K562 (cell line): ENCODE results near the gene LOXHD1. TPM values are rescaled to one million over a fixed set of nuclear protein-coding genes. Genes with fewer than 3 reads are reported as not detected.
A peak's percentile ranks its signal among the peaks of the same experiment; 100 is the strongest.

Source experiments
- ATAC-seq: fragments of 200-7000 bp; cut with Tn5 transposase; 3 replicates; pipeline ENCODE4 v1.9.1; 2020; ENCODE audit warnings: moderate library complexity
- BruUV-seq: library from RNA; stranded (reverse); fragments of 400-500 nt; replicated peaks from 2 replicates; lab custom pipeline; 2021; lab: Mats Ljungman, UMichigan
- CTCF ChIA-PET: fragments of 300-600 bp; formaldehyde crosslinking; extraction: SDS; loops from one replicate; lab custom pipeline; 2021; ENCODE audit warnings: low intra/inter-chr PET ratio; lab: Yijun Ruan, JAX
- POLR2A ChIA-PET: fragments of 300-600, 350-650 bp; sonication (Branson Sonifier 250); formaldehyde crosslinking; extraction: SDS; loops from one replicate; lab custom pipeline; 2021; ENCODE audit warnings: antibody characterized with exemption, inconsistent platforms; lab: Yijun Ruan, JAX
- DNase-seq, 4 experiments: peaks; one replicate each; pipeline versions ENCODE4 v3.0.0 to v3.0.0-alpha.2; 2011 to 2018; ENCODE audit warnings: low spot score in 3 of 4, mixed read lengths in 3 of 4; ENCODE audit errors: extremely low read depth in 1 of 4
- FAIRE-seq: peaks from 2 replicates; lab custom pipeline; 2011; peaks lifted over from hg19 to GRCh38; lab: Jason Lieb, UNC
- H2AFZ ChIP-seq: 2 replicates; pipeline ENCODE4 v1.6.0; 2011; ENCODE audit warnings: low read depth, low read length, control low read depth, inconsistent platforms
- H3K27ac ChIP-seq: fragments of 200-600 bp; 3 replicates; pipeline ENCODE4 v1.8.0; 2011; ENCODE audit warnings: low read depth, mild to moderate bottlenecking, control low read depth, inconsistent platforms, low read length, moderate library complexity, mixed read lengths; ENCODE audit errors: extremely low read depth
- H3K27me3 ChIP-seq, 2 experiments: fragments of 300-600 bp in 1 of 2; 2 replicates in 1 of 2; 3 replicates in 1 of 2; pipeline versions ENCODE4 v1.6.0 to v1.8.0; 2011; ENCODE audit warnings: inconsistent platforms in 2 of 2, low read length in 2 of 2, mild to moderate bottlenecking in 1 of 2, mixed read lengths in 1 of 2, moderate library complexity in 1 of 2; ENCODE audit not compliant: control insufficient read depth in 2 of 2, insufficient read depth in 2 of 2
- H3K36me3 ChIP-seq: fragments of 300-600 bp; 3 replicates; pipeline ENCODE4 v1.8.0; 2011; ENCODE audit warnings: mild to moderate bottlenecking, low read length, inconsistent platforms; ENCODE audit not compliant: control insufficient read depth, insufficient read depth
- H3K4me1 ChIP-seq, 2 experiments: fragments of 200-600 bp in 1 of 2; replicated peaks in 1 of 2; 2 replicates in 1 of 2; 3 replicates in 1 of 2; pipeline versions ENCODE4 v1.5.1 to v1.8.0; 2011; ENCODE audit warnings: inconsistent platforms in 2 of 2, low read length in 2 of 2, mild to moderate bottlenecking in 1 of 2, mixed read lengths in 1 of 2, moderate library complexity in 1 of 2; ENCODE audit not compliant: control insufficient read depth in 2 of 2, insufficient read depth in 2 of 2
- H3K4me2 ChIP-seq: 2 replicates; pipeline ENCODE4 v1.6.1; 2011; ENCODE audit warnings: low read length, control low read depth, inconsistent platforms, mixed read lengths; ENCODE audit not compliant: insufficient read depth
- H3K4me3 ChIP-seq: fragments of 200-600 bp; sonication (generic), shearing (Covaris generic); 2 replicates; pipeline ENCODE4 v1.5.1; 2016; ENCODE audit warnings: control low read depth, inconsistent platforms
- H3K79me2 ChIP-seq: fragments of 200-600 bp; 3 replicates; pipeline ENCODE4 v1.8.0; 2011; ENCODE audit warnings: low read length, inconsistent platforms; ENCODE audit not compliant: control insufficient read depth, insufficient read depth
- H3K9ac ChIP-seq, 2 experiments: 2 replicates each; pipeline versions ENCODE4 v1.6.0 to v1.6.1; 2011; ENCODE audit warnings: low read depth in 2 of 2, low read length in 2 of 2, control low read depth in 1 of 2, inconsistent platforms in 1 of 2, mild to moderate bottlenecking in 1 of 2, mixed read lengths in 1 of 2; ENCODE audit not compliant: insufficient read depth in 1 of 2
- H3K9me1 ChIP-seq: one replicate; pipeline ENCODE4 v1.6.0; 2011; ENCODE audit warnings: inconsistent platforms, mild to moderate bottlenecking, low read length, moderate library complexity; ENCODE audit not compliant: control insufficient read depth, insufficient read depth
- H3K9me3 ChIP-seq: replicated peaks from 2 replicates; pipeline ENCODE4 v1.5.1; 2011; ENCODE audit warnings: low read depth, low read length, inconsistent platforms; ENCODE audit not compliant: control insufficient read depth, insufficient read depth
- H4K20me1 ChIP-seq: replicated peaks from 2 replicates; pipeline ENCODE4 v1.6.1; 2011; ENCODE audit warnings: low read length, inconsistent platforms, mixed read lengths; ENCODE audit not compliant: control insufficient read depth, insufficient read depth
- BRF1 ChIP-seq: IDR thresholded peaks from 3 replicates; pipeline ENCODE4 v1.6.1; 2011; ENCODE audit warnings: borderline replicate concordance, mild to moderate bottlenecking; ENCODE audit not compliant: insufficient read length; ENCODE audit errors: extremely low read depth
- CLOCK ChIP-seq: fragments of 250-450 bp; sonication (Bioruptor Pico); IDR thresholded peaks from 2 replicates; pipeline ENCODE4 v1.4.0; 2020; ENCODE audit warnings: mild to moderate bottlenecking, moderate library complexity, borderline replicate concordance
- EHMT2 ChIP-seq: fragments of 450-650 bp; IDR thresholded peaks from 2 replicates; pipeline ENCODE4 v1.6.1; 2018; ENCODE audit warnings: antibody characterized with exemption
- HDAC6 ChIP-seq: IDR thresholded peaks from 2 replicates; pipeline ENCODE4 v1.6.1; 2012; ENCODE audit warnings: low read depth, mild to moderate bottlenecking, control low read depth, inconsistent platforms, low read length, moderate library complexity
- KLF1 ChIP-seq: fragments of 450-650 bp; IDR thresholded peaks from 2 replicates; pipeline ENCODE4 v1.6.1; 2016; ENCODE audit warnings: missing genetic modification characterization, missing compliant biosample characterization
- MXI1 ChIP-seq: IDR thresholded peaks from 2 replicates; pipeline ENCODE4 v1.6.1; 2011; ENCODE audit warnings: low read depth, mild to moderate bottlenecking, improper control_type of control experiment, low read length
- PML ChIP-seq: IDR thresholded peaks from 2 replicates; pipeline ENCODE4 v1.6.1; 2012; ENCODE audit warnings: low read length, inconsistent platforms
- RAD21 ChIP-seq, 2 experiments: fragments of 250-450 bp in 1 of 2; fragments of 450-650 bp in 1 of 2; sonication (Bioruptor Pico) in 1 of 2; formaldehyde crosslinking in 1 of 2; IDR thresholded peaks in 1 of 2; conservative IDR thresholded peaks in 1 of 2; 2 replicates each; pipeline versions ENCODE4 v1.4.0 to v1.8.0; 2020 to 2022; ENCODE audit warnings: mild to moderate bottlenecking in 2 of 2, moderate library complexity in 1 of 2
- TFE3 ChIP-seq: fragments of 450-650 bp; formaldehyde crosslinking; IDR thresholded peaks from 2 replicates; pipeline ENCODE4 v1.4.0; 2020; ENCODE audit warnings: mild to moderate bottlenecking, mixed read lengths
- TRIM24 ChIP-seq, 2 experiments: fragments of 450-650 bp; IDR thresholded peaks; 2 replicates each; pipeline ENCODE4 v1.6.1; 2016
- WGBS: fragments of 100-300 bp; shearing (Covaris generic); methylation state at CpG from one replicate; pipeline ENCODE4 v1.1.6; 2016; ENCODE audit warnings: low coverage, mixed read lengths; ENCODE audit not compliant: insufficient coverage; ENCODE audit errors: missing lambda C conversion rate; 5-methylcytosine and 5-hydroxymethylcytosine counted together
- in situ Hi-C: fragments of 300-500 bp; cut with MboI; formaldehyde crosslinking; loops from 4 replicates; pipeline ENCODE4 v1.15.0; 2018; ENCODE audit warnings: inconsistent platforms, mixed read lengths
- intact Hi-C: fragments of 100-400 bp; cut with micrococcal nuclease; formaldehyde crosslinking; loops from 2 replicates; pipeline ENCODE4 v1.14.2; 2022
- polyA plus RNA-seq, 8 experiments: library from polyadenylated mRNA; depleted of rRNA in 4 of 8; stranded (reverse) in 5 of 8; unstranded in 3 of 8; fragments of >200 nt; fragmentation: Nextera tagmentation in 2 of 8; fragmentation: Illumina TruSeq in 1 of 8; extraction: Ambion mirVana in 2 of 8; extraction: Trizol in 1 of 8; gene quantifications; 2 replicates each; pipeline versions ENCODE4 v1.2.1 to v1.2.3, GENCODE V29; 2011 to 2014; ENCODE audit warnings: inconsistent platforms in 1 of 8, missing spikeins in 1 of 8
- total RNA-seq, 7 experiments: library from RNA; depleted of rRNA in 6 of 7; stranded (reverse); fragments of >200 nt in 6 of 7; fragmentation: Illumina TruSeq in 2 of 7; extraction: Trizol in 2 of 7; gene quantifications; 2 replicates each; pipeline versions ENCODE4 v1.2.1 to v1.2.3, GENCODE V29; 2011 to 2021; ENCODE audit warnings: low replicate concordance in 1 of 7
- TF ChIP-seq, protein P1 (sequence below): sonication (generic); formaldehyde crosslinking; IDR thresholded peaks from 2 replicates; pipeline ENCODE4 v1.8.1; 2023; ENCODE audit warnings: mild to moderate bottlenecking, missing genetic modification reagents, moderate library complexity

Gene LOXHD1
- total and polyA plus RNA-seq, 9 of the 15 experiments (the other 6 are each of a cell fraction or from before 2014, with no cell fraction given), result not detected

- ATAC-seq, result no peak
- POLR2A ChIA-PET, result interaction anchor here (0.6 kb wide), 1 partner anchor 80 kb away, joined by 3 read pairs; no protein-coding TSS in a partner anchor
- Histone ChIP-seq H3K27me3 (peaks cover 0 to 10% of the 10 kb centered on the region in 2 experiments; a peak in 2 of 5 replicates), H3K79me2 (no peaks in the 10 kb centered on the region), H3K36me3 (no peaks in the 10 kb centered on the region), H2AFZ (no peak overlapping the region), H4K20me1 (no peaks in the 10 kb centered on the region), H3K4me3 (no peak overlapping the region), H3K27ac (no peak overlapping the region), H3K9ac (no peak overlapping the region), H3K9me3 (no peaks in the 10 kb centered on the region), H3K9me1 (no peaks in the 10 kb centered on the region), H3K4me1 (peaks cover 0 to 4% of the 10 kb centered on the region in 2 experiments; a peak in 2 of 5 replicates), H3K4me2 (no peak overlapping the region)
- TF ChIP-seq MXI1 (no peak), RAD21 (CRISPR knock-in tag; conservative IDR thresholded peaks at IDR 0.05 in 1 of 2, IDR thresholded peaks at IDR 0.05 in 1 of 2) (peak in 1 of 2 experiments; percentile 19; a peak in 1 of 4 replicates), BRF1 (no peak), EHMT2 (no peak)
- CTCF ChIA-PET, result no interaction called here
- no TSS peak for BruUV-seq
- intact Hi-C loops (no loop called here), in situ Hi-C loops (loop anchor here (10.0 kb wide), 1 partner anchor 368 kb away; no protein-coding TSS in a partner anchor)
- no peak for DNase-seq
- FAIRE-seq, result no peak
Observed at GRCh38 chr18:46652372-46652771, 4.6 kb downstream of the LOXHD1 start.

DNA sequence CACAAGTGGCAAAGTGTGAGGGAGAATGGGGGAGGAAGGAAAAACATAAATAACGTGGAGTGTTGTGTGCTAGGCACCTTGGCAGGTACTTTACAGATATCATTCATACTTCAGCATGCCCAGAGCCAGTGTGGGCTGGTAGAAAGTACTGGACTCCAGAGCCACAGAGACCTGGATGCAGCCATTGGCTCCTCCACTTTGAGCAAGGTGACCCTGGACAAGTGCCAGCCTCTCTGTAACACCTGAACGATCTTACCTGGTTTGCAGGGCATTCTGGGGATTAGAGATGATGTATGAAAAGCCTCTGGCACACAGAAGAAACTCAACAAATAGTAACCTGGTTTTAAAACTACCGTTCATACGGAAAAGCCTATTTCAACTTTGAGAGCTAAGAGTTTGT, 6.3 kb downstream of the LOXHD1 start:
- no peak overlapping the region for H3K9ac ChIP-seq
- no peaks in the 10 kb centered on the region for H3K9me1 ChIP-seq
- no peaks in the 10 kb centered on the region; a peak in 1 of 5 replicates for H3K27me3 ChIP-seq
- H3K79me2 ChIP-seq, result no peaks in the 10 kb centered on the region
- H3K9me3 ChIP-seq, result no peaks in the 10 kb centered on the region
- H3K4me1 ChIP-seq, result no peaks in the 10 kb centered on the region; a peak in 1 of 5 replicates
- H3K27ac ChIP-seq, result no peak overlapping the region
- 4% methylated on average over 4 of the region's 4 CpGs for WGBS
- FAIRE-seq, result no peak
- intact Hi-C loops, result no loop called here
- no peak overlapping the region for H3K4me2 ChIP-seq
- H3K4me3 ChIP-seq, result no peak overlapping the region
- ChIA-PET CTCF (no interaction called here), POLR2A (no interaction called here)
- no peak overlapping the region for H2AFZ ChIP-seq
- in situ Hi-C loops, result loop anchor here (10.0 kb wide), 1 partner anchor 366 kb away; no protein-coding TSS in a partner anchor
- BruUV-seq, result no TSS peak
- ATAC-seq, result no peak
- H4K20me1 ChIP-seq, result no peaks in the 10 kb centered on the region
- H3K36me3 ChIP-seq, result no peaks in the 10 kb centered on the region
- DNase-seq, result no peak
- TF ChIP-seq, protein P1, sequence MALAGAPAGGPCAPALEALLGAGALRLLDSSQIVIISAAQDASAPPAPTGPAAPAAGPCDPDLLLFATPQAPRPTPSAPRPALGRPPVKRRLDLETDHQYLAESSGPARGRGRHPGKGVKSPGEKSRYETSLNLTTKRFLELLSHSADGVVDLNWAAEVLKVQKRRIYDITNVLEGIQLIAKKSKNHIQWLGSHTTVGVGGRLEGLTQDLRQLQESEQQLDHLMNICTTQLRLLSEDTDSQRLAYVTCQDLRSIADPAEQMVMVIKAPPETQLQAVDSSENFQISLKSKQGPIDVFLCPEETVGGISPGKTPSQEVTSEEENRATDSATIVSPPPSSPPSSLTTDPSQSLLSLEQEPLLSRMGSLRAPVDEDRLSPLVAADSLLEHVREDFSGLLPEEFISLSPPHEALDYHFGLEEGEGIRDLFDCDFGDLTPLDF, result no peak
- no peak for TF ChIP-seq HDAC6
- no peak for TF ChIP-seq KLF1
- TF ChIP-seq TFE3 (CRISPR knock-in tag), result no peak
- TF ChIP-seq TRIM24 (IDR thresholded peaks at IDR 0.05), result no peak
- TF ChIP-seq PML, result no peak
- no peak for TF ChIP-seq CLOCK
